ENCODE data around the gene GRHPR. TPM values are rescaled to one million over a fixed set of nuclear protein-coding genes. Genes with fewer than 3 reads are reported as not detected.
"Not testable (repeated sequence)": the region's sequence is repeated elsewhere in the genome, so short reads cannot be mapped to it uniquely, and the experiment has no call there.

Gene GRHPR
- total RNA-seq, 4 donors from 2014 or later: 74.5 to 117 (median 93.8) TPM

- TF ChIP-seq POLR2A (IDR thresholded peaks at IDR 0.05) (peak in 2 of 4 donors; percentile 53 to 63), CTCF (IDR thresholded peaks at IDR 0.05) (peak in 1 of 6 experiments; percentile 4)
- Histone ChIP-seq H3K27me3 (no peaks in the 10 kb centered on the region), H3K4me3 (peak within 1 kb of the TSS; percentile 82 to 99 (median 85)), H3K4me1 (peaks cover 12 to 54% (median 21%) of the 10 kb centered on the region in 3 donors), H3K27ac (peak within 1 kb of the TSS; percentile 99), H3K36me3 (no peaks in the 10 kb centered on the region), H3K9me3 (no peaks in the 10 kb centered on the region)
- peak; percentile 98 for DNase-seq
- intact Hi-C loops (cut with DNase I): no loop called here
- WGBS, 2 donors: 0 to 1% methylated on average over 7 to 12 of the region's 52 CpGs
These were observed 42.9 kb downstream of the GRHPR start, which contains the start of gene ZBTB5 for GRCh38 chr9:37465249-37466036. Gene ZBTB5, minus strand, starts transcription at chr9:37465450. Its CDS starts 22,899 bp downstream, at chr9:37442551.

- TF ChIP-seq POLR2A (IDR thresholded peaks at IDR 0.05) (peak in 1 of 4 donors; percentile 41), CTCF (IDR thresholded peaks at IDR 0.05) (no peak)
- Histone ChIP-seq H3K4me3 (peak overlapping the region; percentile 82 to 99 (median 85)), H3K4me1 (peaks cover 12 to 53% (median 21%) of the 10 kb centered on the region in 3 donors), H3K27me3 (no peaks in the 10 kb centered on the region), H3K9me3 (no peaks in the 10 kb centered on the region), H3K27ac (peak overlapping the region; percentile 99), H3K36me3 (no peaks in the 10 kb centered on the region)
- intact Hi-C loops (cut with DNase I): no loop called here
- WGBS, 2 donors: 0% methylated on average over 18 to 27 of the region's 47 CpGs
- DNase-seq: peak; percentile 14
These were observed 43.7 kb downstream of the GRHPR start for GRCh38 chr9:37466037-37466709.

GRCh38 chr9:37467530-37467929 lies 45.0 kb downstream of the GRHPR start:
- H3K9me3 ChIP-seq; H3K4me3 ChIP-seq; H3K36me3 ChIP-seq; H3K27me3 ChIP-seq; H3K27ac ChIP-seq; intact Hi-C loops (cut with DNase I); DNase-seq: not testable (repeated sequence)
- 89 to 99% methylated on average over 15 to 17 of the region's 17 CpGs for WGBS, 2 donors
- H3K4me1 ChIP-seq: peaks cover 17 to 53% (median 21%) of the 10 kb centered on the region in 3 donors

- TF ChIP-seq POLR2A (IDR thresholded peaks at IDR 0.05) (no peak), CTCF (IDR thresholded peaks at IDR 0.05) (no peak)
- Histone ChIP-seq H3K27ac (peak overlapping the region in 3 of 4 donors; percentile 17 to 34 (median 29)), H3K4me1 (peaks cover 12 to 49% (median 16%) of the 10 kb centered on the region in 3 donors), H3K36me3 (no peaks in the 10 kb centered on the region), H3K27me3 (no peaks in the 10 kb centered on the region), H3K9me3 (no peaks in the 10 kb centered on the region), H3K4me3 (no peak overlapping the region)
- WGBS, 2 donors: 70 to 76% methylated on average over 5 of the region's 6 CpGs
- DNase-seq: no peak
- intact Hi-C loops (cut with DNase I): no loop called here
These were observed 46.1 kb downstream of the GRHPR start for GRCh38 chr9:37468620-37469019.

GRCh38 chr9:37471942-37472684 lies 49.6 kb downstream of the GRHPR start:
- intact Hi-C loops (cut with DNase I): no loop called here
- Histone ChIP-seq H3K27ac (peak overlapping the region; percentile 78 to 83 (median 82)), H3K36me3 (no peaks in the 10 kb centered on the region), H3K9me3 (peaks cover 0 to 5% (median 5%) of the 10 kb centered on the region in 3 donors), H3K4me1 (peaks cover 7 to 30% (median 9%) of the 10 kb centered on the region in 3 donors), H3K27me3 (no peaks in the 10 kb centered on the region), H3K4me3 (peak overlapping the region; percentile 14 to 51 (median 34))
- DNase-seq: no peak
- TF ChIP-seq CTCF (IDR thresholded peaks at IDR 0.05): no peak
- TF ChIP-seq POLR2A (IDR thresholded peaks at IDR 0.05): no peak
- 9 to 13% methylated on average over 5 to 7 of the region's 7 CpGs for whole genome bisulfite sequencing, 2 donors

- H3K27ac ChIP-seq; H3K9me3 ChIP-seq; intact Hi-C loops (cut with DNase I); H3K36me3 ChIP-seq; H3K4me3 ChIP-seq; DNase-seq: not testable (repeated sequence)
- 65 to 66% methylated on average over 6 of the region's 6 CpGs for WGBS, 2 donors
- peaks cover 0 to 11% (median 0%) of the 10 kb centered on the region in 4 donors for H3K27me3 ChIP-seq
- peaks cover 7 to 27% (median 9%) of the 10 kb centered on the region in 3 donors for H3K4me1 ChIP-seq
These were observed 51.5 kb downstream of the GRHPR start for GRCh38 chr9:37473982-37474381.

Measured in esophagus squamous epithelium (tissue), 5 donors.